Measurements from ENCODE around the gene BMPR2.
"Not testable (repeated sequence)": the region's sequence is repeated elsewhere in the genome, so short reads cannot be mapped to it uniquely, and the experiment has no call there.

The BMPR2 gene

DNA sequence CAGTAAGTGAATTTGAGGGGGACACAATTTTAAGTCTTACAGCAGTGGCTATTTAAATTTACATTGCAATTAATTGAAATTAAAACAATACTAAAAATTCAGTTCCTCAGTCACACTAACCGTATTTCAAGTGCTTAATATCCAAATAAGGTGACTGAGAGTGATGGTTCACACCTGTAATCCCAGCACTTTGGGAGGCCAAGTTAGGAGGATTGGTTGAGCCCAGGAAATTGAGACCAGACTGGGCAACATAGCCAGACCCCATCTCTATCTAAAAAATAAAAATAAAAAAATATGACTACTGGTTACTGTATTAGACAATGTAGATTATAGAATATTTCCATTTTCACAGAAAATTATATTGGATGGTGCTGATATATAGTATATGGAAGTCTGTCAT is 79.0 kb downstream of the BMPR2 start:
- DNase-seq = no peak

DNA sequence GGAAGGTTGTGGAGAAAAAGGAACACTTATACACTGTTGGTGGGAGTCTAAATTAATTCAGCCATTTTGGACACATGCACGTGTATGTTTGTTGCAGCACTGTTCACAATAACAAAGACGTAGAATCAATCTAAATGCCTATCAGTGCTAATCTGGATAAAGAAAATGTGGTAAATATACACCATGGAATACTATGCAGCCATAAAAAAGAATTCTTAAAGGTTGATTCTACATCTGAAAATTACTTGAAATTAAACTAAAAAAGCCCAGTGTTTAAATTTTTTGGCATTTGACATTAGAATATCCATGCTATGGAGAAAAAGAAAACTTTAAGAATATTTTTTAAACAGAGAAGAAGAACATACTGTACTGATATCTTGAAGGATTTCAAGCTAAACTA is 84.0 kb downstream of the BMPR2 start:
- DNase-seq = no peak

DNA sequence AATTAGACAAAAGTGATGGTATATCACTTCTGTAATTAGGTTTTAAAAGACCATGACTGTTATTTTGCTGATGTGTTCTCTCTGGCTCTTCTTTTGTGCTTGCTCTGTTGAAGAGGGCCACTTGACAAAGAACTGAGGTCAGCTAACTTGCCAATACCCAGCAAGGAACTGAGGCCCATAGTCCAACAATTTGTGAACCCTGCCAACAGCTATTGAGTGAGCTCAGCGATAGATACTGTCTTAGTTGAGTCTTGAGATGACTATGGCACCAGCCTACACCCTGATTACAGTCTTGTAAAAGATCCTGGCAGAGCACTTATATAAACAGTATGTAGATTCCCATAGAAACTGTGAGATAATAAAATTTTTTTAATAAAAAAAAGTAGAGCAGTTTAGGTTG is 103.0 kb downstream of the BMPR2 start:
- no peak for DNase-seq

DNA sequence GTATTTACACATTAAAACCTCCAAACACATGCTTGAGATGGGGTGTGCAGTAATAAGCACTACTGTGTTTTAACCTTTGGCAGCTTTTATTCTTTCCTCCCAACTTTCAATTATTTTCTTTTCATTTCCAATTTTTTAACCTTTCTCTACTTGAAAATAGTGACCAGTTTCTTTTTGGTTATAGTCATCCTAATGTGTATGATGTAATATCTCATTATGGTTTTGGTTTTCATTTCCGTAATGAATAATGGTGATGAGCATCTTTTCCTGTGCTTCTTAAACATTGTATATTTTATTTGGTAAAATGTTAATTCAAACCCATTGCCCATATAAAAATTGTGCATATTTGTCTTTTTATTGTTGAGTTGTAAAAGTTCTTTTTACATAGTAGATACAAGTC is 103.5 kb downstream of the BMPR2 start:
- no peak for DNase-seq

DNA sequence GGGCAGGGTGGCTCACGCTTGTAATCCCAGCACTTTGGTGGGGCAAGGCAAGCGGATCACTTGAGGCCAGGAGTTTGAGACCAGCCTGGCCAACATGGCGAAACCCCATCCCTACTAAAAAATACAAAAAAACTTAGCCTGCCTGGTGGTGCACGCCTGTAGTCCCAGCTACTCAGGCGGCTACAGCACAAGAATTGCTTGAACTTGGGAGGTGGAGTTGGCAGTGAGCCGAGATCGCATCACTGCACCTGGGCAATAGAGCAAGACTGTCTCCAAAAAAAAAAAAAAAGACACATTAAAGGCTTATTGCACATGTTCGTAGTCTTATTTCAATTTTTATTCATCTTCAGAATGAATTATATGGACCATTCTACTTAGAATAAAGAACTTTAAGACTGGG is 110.2 kb downstream of the BMPR2 start:
- no peak for DNase-seq

GRCh38 chr2:202488671-202489070 is 112.5 kb downstream of the BMPR2 start:
- no peak for DNase-seq

- DNase-seq = no peak
Measured at GRCh38 chr2:202490479-202490878, 114.4 kb downstream of the BMPR2 start.

DNA sequence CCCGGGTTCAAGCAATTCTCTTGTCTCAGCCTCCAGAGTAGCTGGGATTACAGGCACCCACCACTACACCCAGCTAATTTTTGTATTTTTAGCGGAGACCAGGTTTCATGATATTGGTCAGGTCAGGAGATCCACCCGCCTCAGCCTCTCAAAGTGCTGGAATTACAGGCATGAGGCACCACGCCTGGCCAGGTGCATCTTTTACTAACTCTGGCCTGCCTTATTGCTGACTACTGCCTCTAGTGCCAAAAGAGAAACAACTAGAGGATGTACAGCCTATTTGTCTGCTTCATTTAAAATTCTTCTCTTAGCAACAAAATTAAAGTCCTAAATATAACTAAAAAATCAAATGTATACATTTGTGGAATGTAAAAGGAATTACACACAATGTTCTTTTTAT is 115.4 kb downstream of the BMPR2 start:
- no peak for DNase-seq

DNA sequence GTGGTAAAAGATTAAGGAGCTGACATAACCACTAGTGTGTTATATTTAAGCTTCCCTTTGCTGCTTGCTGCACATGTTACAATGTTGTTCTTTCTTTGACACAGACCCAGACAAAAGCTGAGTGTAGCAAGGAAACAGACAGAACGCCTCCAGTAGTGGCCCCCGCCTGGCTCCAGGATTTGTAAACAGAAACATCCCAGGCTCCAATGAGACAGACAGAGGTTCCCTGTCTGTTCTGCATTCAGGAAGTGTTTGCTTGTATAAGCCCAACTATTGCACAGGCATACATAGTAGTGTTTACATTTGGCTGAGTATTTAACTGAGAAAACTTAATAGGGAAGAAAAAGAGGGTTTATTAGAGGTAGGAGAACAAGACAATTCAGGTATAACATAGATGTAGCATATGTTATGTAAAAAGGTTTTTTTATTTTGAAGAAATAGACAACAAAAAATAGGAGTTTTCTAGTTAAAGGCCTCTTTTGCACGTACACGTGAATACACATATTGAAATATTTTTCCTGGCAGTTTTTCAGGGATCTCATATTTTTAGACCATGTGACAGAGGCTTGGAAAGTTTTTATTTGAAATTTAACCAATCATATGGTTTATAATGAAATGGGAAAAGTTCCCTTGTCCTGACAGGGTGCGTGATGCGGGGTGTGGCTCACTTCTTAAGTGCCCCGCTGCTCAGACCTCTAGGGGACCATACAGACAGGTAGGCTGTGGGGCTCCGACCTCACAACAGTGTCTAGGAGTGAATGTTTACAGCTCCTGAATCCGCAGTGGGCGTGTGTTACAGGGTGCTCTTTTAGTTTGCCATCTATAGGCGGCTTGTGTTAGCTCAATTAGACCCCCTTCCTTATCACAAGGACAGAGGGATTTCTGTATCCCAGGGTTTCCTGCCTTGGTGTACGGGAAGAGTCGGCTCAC is 118.4 kb downstream of the BMPR2 start:
- no peak for DNase-seq

DNA sequence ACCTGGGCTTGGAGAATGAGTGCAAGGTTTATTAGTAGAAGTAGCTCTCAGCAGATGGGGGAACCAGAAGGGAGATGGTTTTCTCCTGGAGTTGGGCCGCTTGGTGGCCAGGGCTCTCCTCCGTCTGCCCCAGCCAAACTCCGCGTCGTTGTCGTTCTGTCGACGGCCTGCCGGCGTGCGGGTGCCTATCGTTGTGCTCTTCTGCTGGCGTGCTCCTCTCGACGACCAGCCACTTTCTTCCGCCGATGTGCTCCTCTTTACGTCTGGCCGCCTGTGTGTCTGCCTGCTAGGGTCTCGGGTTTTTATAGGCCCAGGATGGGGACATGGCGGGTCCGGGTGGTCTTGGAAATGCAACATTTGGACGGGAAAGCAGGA is 119.1 kb downstream of the BMPR2 start:
- DNase-seq = no peak

DNA sequence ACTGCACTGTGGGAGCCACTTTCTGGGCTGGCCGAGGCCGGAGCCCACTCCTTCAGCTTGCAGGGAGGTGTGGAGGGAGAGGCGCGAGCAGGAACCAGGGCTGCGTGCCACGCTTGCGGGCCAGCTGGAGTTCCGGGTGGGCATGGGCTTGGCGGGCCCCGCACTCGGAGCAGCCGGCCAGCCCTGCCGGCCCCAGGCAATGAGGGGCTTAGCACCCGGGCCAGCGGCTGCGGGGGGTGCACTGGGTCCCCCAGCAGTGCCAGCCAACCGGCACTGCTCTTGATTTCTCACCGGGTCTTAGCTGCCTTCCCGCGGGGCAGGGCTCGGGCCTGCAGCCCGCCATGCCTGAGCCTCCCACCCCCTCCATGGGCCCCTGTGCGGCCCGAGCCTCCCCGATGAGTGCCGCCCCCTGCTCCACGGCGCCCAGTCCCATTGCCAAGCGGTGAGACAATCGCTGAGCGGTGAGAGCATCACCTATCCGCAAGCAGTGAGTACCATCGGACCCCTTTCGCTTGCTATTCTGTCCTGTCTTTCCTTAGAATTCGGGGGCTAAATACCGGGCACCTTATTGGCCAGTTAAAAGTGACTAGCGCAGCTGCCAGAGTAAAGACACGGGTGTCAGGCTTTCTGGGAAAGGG is 120.8 kb downstream of the BMPR2 start:
- DNase-seq = not testable (repeated sequence)

GRCh38 chr2:202497473-202497866 is 121.3 kb downstream of the BMPR2 start:
- DNase-seq = not testable (repeated sequence)

GRCh38 chr2:202499841-202500240 is 123.7 kb downstream of the BMPR2 start:
- DNase-seq = not testable (repeated sequence)

- not testable (repeated sequence) for DNase-seq
Measured at GRCh38 chr2:202503276-202503675, 127.1 kb downstream of the BMPR2 start.

GRCh38 chr2:202508686-202509085 is 132.6 kb downstream of the BMPR2 start:
- no peak for DNase-seq

- no peak for DNase-seq
Measured at GRCh38 chr2:202510911-202511310, 134.8 kb downstream of the BMPR2 start.

GRCh38 chr2:202512176-202512575 is 136.0 kb downstream of the BMPR2 start:
- DNase-seq = no peak

DNA sequence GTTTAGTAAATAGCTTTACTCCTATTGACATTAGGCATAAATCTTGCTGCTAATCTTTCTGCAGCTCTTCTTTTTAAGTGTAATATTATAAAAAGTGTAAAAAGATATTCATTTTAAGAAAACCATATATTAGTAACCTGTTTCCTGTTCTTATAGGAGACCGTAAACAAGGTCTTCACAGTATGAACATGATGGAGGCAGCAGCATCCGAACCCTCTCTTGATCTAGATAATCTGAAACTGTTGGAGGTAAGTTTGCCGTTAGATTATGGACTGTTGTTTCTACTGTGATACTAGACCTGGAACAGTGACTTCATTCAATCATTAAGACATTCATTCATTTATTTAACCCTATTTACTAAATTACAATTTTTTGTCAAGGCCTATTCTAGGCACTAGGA is 138.6 kb downstream of the BMPR2 start:
- DNase-seq = no peak

DNA sequence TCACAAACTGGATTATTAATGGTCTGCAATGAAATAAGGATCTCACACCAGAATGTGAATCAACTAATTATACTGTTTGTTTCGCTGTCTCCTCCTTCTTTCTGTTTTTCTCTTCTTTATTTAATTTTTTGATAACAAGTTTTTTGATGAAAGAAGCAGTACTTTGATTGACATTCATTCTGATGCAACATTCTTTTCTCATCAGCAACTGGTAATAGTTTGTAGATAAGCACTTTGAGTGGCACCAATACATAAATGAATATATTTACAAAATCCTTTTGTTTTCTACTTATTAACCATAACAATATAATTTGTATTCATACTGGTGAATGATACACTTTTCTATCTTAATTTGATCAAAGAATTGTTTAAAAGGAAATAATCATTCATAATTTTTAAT is 143.3 kb downstream of the BMPR2 start:
- no peak for DNase-seq

DNA sequence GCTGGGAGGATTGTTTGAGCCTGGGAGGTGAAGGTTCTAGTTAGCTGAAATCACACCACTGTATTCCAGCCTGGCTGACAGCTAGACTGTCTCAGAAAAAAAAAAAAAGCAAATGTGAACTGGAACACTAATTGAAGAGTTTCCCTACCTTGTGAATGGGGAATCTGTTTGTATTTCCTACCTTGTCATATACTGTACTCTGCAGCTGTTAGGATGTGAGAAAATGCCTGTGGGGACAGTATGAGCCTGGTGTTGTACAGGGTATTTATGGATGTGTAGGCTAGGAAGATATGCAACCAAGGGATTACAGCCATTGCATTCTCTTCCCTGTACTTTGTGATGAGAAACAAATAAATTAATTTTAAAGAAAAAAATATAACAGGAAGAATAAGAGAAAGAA is 145.3 kb downstream of the BMPR2 start:
- no peak for DNase-seq

- no peak for DNase-seq
Measured at GRCh38 chr2:202529389-202529788, 153.3 kb downstream of the BMPR2 start.

DNA sequence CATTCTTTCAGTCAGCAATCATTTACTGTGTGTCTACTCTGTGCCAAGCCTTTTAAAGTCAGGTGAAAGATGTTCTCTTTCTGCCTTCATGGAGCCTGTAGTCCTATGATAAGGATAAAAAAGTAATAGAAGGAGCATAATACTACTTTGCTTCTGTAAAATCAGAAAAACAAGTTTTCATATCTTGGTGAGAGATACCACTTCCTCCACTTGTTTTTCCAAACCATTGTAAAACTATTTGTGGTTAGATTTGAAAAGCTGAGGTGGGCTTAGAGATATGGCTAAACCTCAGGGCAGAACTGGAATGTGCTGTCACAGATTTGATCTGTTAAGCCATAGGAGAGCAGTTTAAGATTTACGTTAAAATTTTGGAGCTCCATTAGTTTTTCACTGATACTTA is 153.9 kb downstream of the BMPR2 start:
- DNase-seq = no peak

DNA sequence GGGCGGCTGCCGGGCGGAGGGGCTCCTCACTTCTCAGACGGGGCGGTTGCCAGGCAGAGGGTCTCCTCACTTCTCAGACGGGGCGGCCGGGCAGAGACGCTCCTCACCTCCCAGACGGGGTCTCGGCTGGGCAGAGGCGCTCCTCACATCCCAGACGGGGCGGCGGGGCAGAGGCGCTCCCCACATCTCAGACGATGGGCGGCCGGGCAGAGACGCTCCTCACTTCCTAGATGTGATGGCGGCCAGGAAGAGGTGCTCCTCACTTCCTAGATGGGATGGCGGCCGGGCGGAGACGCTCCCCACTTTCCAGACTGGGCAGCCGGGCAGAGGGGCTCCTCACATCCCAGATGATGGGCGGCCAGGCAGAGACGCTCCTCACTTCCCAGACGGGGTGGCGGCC is 159.2 kb downstream of the BMPR2 start:
- not testable (repeated sequence) for DNase-seq

GRCh38 chr2:202541137-202541536 is 165.0 kb downstream of the BMPR2 start:
- no peak for DNase-seq

DNA sequence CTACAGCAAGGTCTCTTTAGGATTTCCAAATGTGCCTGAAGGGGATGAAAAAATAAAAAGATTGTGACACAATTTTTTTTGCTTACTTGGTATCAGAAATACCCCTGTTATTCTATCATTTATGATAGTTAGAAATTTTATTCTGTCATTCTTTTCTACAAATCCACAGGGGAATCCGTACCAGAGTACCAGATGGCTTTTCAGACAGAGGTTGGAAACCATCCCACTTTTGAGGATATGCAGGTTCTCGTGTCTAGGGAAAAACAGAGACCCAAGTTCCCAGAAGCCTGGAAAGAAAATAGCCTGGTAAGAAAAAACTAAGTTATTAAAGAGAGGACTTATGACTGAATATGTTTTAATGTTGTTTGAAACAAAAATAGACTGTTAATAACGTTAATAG is 166.0 kb downstream of the BMPR2 start:
- no peak for DNase-seq
